Measurements from ENCODE around the gene PPAT.

PPAT gene

DNA sequence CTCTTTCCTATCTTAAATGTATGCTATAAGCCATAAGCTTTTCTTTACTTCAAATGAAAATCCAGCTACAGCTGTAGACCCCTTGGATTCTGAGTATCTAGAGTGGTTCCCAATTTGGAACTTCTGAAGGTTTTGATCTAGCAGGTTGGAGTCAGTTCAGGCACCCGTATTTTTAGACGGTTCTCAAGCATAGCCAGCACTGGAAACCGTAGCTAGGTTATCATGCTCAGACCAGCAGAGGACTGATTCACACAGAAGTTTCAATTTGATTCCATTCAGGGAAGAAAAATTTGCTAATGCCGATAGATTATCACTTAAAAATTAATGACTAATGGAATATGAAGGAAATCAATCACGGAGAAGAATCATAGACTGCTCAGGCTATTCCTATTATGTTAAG, 11.2 kb downstream of the PPAT start:
- TF ChIP-seq, protein P1, sequence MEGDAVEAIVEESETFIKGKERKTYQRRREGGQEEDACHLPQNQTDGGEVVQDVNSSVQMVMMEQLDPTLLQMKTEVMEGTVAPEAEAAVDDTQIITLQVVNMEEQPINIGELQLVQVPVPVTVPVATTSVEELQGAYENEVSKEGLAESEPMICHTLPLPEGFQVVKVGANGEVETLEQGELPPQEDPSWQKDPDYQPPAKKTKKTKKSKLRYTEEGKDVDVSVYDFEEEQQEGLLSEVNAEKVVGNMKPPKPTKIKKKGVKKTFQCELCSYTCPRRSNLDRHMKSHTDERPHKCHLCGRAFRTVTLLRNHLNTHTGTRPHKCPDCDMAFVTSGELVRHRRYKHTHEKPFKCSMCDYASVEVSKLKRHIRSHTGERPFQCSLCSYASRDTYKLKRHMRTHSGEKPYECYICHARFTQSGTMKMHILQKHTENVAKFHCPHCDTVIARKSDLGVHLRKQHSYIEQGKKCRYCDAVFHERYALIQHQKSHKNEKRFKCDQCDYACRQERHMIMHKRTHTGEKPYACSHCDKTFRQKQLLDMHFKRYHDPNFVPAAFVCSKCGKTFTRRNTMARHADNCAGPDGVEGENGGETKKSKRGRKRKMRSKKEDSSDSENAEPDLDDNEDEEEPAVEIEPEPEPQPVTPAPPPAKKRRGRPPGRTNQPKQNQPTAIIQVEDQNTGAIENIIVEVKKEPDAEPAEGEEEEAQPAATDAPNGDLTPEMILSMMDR (IDR thresholded peaks at IDR 0.05; ENCODE audit: low read depth, low read length, missing control alignments): no peak
- Histone ChIP-seq H3K4me3 (ENCODE audit: low read depth, low read length) (no peak overlapping the region), H3K27ac (no peak overlapping the region), H3K27me3 (replicated peaks) (no peaks in the 10 kb centered on the region), H3K36me3 (replicated peaks) (no peaks in the 10 kb centered on the region)
- no peak for DNase-seq
- in situ Hi-C loops (cut with HindIII; ENCODE audit: low pct_ligation_motif_present, low sequenced_read_pairs): no loop called here

DNA sequence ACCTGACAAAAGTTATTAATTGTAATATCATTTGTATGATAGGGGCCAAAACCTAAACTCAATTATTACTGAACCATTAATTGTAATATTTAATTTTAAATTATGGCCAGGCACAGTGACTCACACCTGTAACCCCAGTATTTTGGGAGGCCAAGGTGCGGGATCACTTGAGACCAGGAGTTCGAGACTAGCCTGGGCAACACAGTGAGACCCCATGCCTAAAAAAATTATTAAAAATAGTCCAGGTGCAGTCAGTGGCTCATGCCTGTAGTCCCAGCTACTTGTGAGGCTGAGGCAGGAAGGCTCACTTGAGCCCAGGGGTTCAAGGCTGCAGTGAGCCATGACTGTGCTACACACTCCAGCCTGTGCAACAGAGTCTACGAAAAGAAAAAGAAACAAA, 18.0 kb downstream of the PPAT start:
- Histone ChIP-seq H3K36me3 (replicated peaks) (no peaks in the 10 kb centered on the region), H3K4me3 (ENCODE audit: low read depth, low read length) (no peak overlapping the region), H3K27ac (no peak overlapping the region), H3K27me3 (replicated peaks) (no peaks in the 10 kb centered on the region)
- TF ChIP-seq, protein P1 (IDR thresholded peaks at IDR 0.05; ENCODE audit: low read depth, low read length, missing control alignments): no peak
- in situ Hi-C loops (cut with HindIII; ENCODE audit: low pct_ligation_motif_present, low sequenced_read_pairs): no loop called here
- DNase-seq: no peak

DNA sequence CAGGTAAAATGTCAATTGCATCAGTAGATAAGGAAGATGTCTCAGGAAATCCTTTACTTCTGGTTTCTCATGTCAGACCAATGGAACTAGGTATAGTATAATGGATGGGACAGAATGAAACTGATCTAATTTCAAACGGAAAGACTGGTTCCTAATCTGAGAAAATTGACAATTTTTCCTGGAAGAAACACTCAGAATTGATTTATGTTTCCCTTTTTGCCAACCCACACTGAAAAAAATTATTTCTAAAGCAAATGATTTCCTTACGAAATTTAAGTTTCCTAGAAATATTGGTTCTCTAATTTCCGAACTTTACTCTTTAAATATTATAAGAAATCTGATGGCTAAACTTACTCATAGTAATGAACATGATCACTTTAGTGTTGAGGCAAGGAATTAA, 19.1 kb downstream of the PPAT start:
- no peaks in the 10 kb centered on the region for H3K27me3 ChIP-seq (replicated peaks)
- no peaks in the 10 kb centered on the region for H3K36me3 ChIP-seq (replicated peaks)
- H3K27ac ChIP-seq: no peak overlapping the region
- no peak overlapping the region for H3K4me3 ChIP-seq (ENCODE audit: low read depth, low read length)
- in situ Hi-C loops (cut with HindIII; ENCODE audit: low pct_ligation_motif_present, low sequenced_read_pairs): no loop called here
- DNase-seq: no peak
- TF ChIP-seq, protein P1 (IDR thresholded peaks at IDR 0.05; ENCODE audit: low read depth, low read length, missing control alignments): no peak

DNA sequence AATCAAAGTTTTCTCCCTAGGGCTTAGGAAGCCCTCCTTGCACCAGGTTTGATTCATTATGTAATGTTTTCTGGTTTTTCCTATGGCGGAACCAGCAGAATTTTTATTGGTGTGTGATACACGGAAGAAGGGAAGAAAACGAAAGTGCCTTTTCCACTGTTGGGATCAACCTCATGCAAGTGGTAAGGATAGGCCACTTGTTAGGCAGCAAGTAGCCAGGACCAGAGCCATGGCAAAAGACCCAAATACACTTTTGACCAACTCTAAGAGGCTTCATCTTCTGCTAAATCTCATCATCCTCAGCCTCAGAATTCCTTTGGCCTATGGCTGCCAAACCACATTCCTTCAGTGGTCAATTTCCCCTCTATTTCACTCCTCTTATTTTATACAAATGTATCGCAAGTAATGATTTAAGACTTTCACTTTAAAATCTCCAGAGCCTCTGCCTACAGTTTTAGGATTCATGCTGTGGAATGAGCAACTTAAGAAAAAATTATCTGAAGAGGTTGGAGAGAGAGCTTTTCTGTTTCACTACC, 21.2 kb downstream of the PPAT start:
- in situ Hi-C loops (cut with HindIII; ENCODE audit: low pct_ligation_motif_present, low sequenced_read_pairs): no loop called here
- no peak for DNase-seq
- Histone ChIP-seq H3K27me3 (replicated peaks) (no peaks in the 10 kb centered on the region), H3K27ac (no peak overlapping the region), H3K4me3 (ENCODE audit: low read depth, low read length) (no peak overlapping the region), H3K36me3 (replicated peaks) (no peaks in the 10 kb centered on the region)
- TF ChIP-seq, protein P1 (IDR thresholded peaks at IDR 0.05; ENCODE audit: low read depth, low read length, missing control alignments): no peak

DNA sequence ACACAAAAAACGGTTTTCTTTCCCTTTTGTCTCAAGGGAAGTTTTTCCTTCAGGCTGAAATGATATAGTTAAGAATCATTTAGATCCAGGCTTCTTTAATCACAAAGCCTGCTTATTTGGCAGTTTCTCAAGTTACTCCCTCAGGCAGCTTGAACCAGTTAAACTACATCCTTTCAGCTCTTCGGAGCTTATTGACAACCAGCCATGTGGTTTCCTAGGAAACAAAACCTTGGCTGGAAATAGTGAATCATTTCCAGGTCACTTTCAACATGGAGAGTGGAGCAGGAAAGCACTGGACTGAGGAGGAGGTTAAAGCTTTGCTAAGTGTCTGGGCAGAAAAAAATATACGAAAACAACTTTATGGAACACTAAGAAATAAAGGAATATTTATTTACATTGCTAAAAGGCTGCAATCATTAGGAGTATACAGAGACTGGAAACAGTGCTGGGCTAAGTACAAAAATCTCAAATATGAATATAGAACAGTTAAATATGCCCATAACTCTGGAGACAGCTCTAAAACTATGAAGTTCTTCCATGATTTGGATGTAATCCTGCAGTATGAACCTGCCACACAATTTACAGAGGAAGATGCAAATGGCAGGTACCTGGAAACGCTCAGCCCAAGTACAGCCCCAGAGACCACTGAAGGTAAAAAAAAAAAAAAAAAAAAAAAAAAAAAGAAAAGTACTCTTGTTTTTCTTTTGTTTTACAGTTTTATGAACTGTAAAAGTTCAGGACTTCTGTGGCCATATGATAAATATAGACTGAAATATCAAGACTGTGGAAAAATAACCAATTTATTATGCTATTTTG, 25.0 kb downstream of the PPAT start:
- in situ Hi-C loops (cut with HindIII; ENCODE audit: low pct_ligation_motif_present, low sequenced_read_pairs): no loop called here
- Histone ChIP-seq H3K36me3 (replicated peaks) (no peaks in the 10 kb centered on the region), H3K4me3 (ENCODE audit: low read depth, low read length) (peak overlapping the region; percentile 0), H3K27ac (peak overlapping the region; percentile 86), H3K27me3 (replicated peaks) (no peaks in the 10 kb centered on the region)
- TF ChIP-seq, protein P1 (IDR thresholded peaks at IDR 0.05; ENCODE audit: low read depth, low read length, missing control alignments): no peak
- DNase-seq: peak; percentile 97
